ENCODE data around the gene GPR50. TPM values are rescaled to one million over a fixed set of nuclear protein-coding genes. Genes with fewer than 3 reads are reported as not detected.

Gene GPR50
- polyA plus RNA-seq, 4 donors = not detected

- H3K4me3 ChIP-seq (ENCODE audit: low read depth in 1 of 3, low read length in 3 of 3) = no peak overlapping the region
- FAIRE-seq (no peak), DNase-seq (no peak)
- H3K27ac ChIP-seq (ENCODE audit: low read depth in 1 of 3, low read length in 2 of 3) = no peak overlapping the region
- no peaks in the 10 kb centered on the region for H3K36me3 ChIP-seq (ENCODE audit: control insufficient read depth in 3 of 3, insufficient read depth in 2 of 3, low read depth in 1 of 3, low read length in 3 of 3)
- H3K9me3 ChIP-seq (ENCODE audit: control insufficient read depth in 2 of 2, insufficient read depth in 1 of 2, low read depth in 1 of 2, low read length in 1 of 2) = no peaks in the 10 kb centered on the region
- H3K4me1 ChIP-seq (ENCODE audit: control insufficient read depth in 3 of 3, insufficient read depth in 2 of 3, low read depth in 1 of 3, low read length in 2 of 3) = no peaks in the 10 kb centered on the region
- 71 to 80% (median 73%) methylated on average over 1 of the region's 1 CpG for WGBS, 3 donors
- H3K27me3 ChIP-seq (ENCODE audit: control insufficient read depth in 3 of 3, insufficient read depth in 3 of 3, low read length in 3 of 3) = peaks cover 0 to 8% (median 2%) of the 10 kb centered on the region in 3 donors
These were observed 6.6 kb upstream of the GPR50 start for GRCh38 chrX:151169783-151170182.

GRCh38 chrX:151174581-151175282 is 1.7 kb upstream of the GPR50 start:
- FAIRE-seq (no peak), DNase-seq (no peak)
- H3K9me3 ChIP-seq (ENCODE audit: control insufficient read depth in 2 of 2, insufficient read depth in 1 of 2, low read depth in 1 of 2, low read length in 1 of 2) = peaks cover 0 to 3% of the 10 kb centered on the region in 2 donors
- H3K36me3 ChIP-seq (ENCODE audit: control insufficient read depth in 3 of 3, insufficient read depth in 2 of 3, low read depth in 1 of 3, low read length in 3 of 3) = no peaks in the 10 kb centered on the region
- H3K4me3 ChIP-seq (ENCODE audit: low read depth in 1 of 3, low read length in 3 of 3) = no peak overlapping the region
- H3K27me3 ChIP-seq (ENCODE audit: control insufficient read depth in 3 of 3, insufficient read depth in 3 of 3, low read length in 3 of 3) = peaks cover 2 to 38% (median 13%) of the 10 kb centered on the region in 3 donors
- 4 to 45% (median 19%) methylated on average over 37 of the region's 37 CpGs for WGBS, 3 donors
- H3K4me1 ChIP-seq (ENCODE audit: control insufficient read depth in 3 of 3, insufficient read depth in 2 of 3, low read depth in 1 of 3, low read length in 2 of 3) = no peaks in the 10 kb centered on the region
- H3K27ac ChIP-seq (ENCODE audit: low read depth in 1 of 3, low read length in 2 of 3) = no peak overlapping the region

- no peak for FAIRE-seq
These were observed 911 bp upstream of the GPR50 start for GRCh38 chrX:151175283-151176062.

DNA sequence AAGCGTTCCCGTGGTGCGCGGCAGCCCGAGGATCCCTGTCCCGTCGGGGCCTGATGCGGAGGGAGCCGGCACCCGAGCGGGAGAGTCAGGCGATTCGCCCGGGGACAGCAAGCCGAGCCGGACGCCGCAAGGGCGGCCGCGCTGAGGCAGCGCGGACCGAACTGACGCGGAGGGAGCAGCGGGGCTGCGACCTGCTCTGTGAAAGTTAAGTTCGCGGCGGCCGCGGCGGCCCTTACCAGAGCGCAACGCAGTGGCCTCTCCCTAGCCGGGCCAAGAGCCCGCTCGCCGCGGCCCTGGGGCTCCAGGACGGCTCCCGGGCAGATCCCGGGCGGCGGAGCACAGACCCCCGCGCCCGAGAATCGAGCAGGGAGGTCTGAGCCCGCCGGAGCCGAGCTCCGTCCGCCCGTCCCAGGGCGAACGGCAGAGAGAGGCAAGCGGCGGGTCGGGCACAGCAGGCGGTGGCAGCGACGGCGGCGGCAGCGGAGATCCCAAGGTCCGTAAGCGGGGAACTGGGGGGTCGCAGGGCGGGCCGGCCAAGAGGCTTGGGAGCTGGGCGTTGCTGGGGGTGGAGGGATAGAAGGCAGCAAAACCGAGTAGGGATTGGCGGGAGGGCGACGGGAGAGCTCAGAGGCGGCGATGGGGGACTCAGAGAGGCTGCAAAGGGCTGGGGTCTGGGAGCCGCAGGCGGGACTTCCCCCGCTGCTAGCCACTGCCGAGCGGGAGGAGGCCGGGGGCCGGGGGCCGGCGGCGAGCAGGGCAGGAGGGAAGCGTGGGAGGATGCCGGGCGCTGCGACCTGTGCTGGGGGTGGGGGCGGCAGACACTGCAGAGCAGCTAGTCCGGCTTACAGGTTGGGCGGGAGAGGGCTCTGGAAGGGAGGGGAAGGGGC is 1.0 kb downstream of the GPR50 start:
- no peaks in the 10 kb centered on the region for H3K4me1 ChIP-seq (ENCODE audit: control insufficient read depth in 3 of 3, insufficient read depth in 2 of 3, low read depth in 1 of 3, low read length in 2 of 3)
- 2 to 46% (median 23%) methylated on average over 55 to 96 of the region's 96 CpGs for WGBS, 3 donors
- H3K4me3 ChIP-seq (ENCODE audit: low read depth in 1 of 3, low read length in 3 of 3) = no peak overlapping the region
- no peaks in the 10 kb centered on the region for H3K36me3 ChIP-seq (ENCODE audit: control insufficient read depth in 3 of 3, insufficient read depth in 2 of 3, low read depth in 1 of 3, low read length in 3 of 3)
- DNase-seq = peak in 1 of 2 donors; percentile 2
- peaks cover 2 to 45% (median 19%) of the 10 kb centered on the region in 3 donors for H3K27me3 ChIP-seq (ENCODE audit: control insufficient read depth in 3 of 3, insufficient read depth in 3 of 3, low read length in 3 of 3)
- H3K27ac ChIP-seq (ENCODE audit: low read depth in 1 of 3, low read length in 2 of 3) = no peak overlapping the region
- H3K9me3 ChIP-seq (ENCODE audit: control insufficient read depth in 2 of 2, insufficient read depth in 1 of 2, low read depth in 1 of 2, low read length in 1 of 2) = peaks cover 0 to 3% of the 10 kb centered on the region in 2 donors
- FAIRE-seq = no peak

More at GRCh38 chrX:151175283-151176062, 911 bp upstream of the GPR50 start:
- H3K9me3 ChIP-seq (ENCODE audit: control insufficient read depth in 2 of 2, insufficient read depth in 1 of 2, low read depth in 1 of 2, low read length in 1 of 2) = peaks cover 0 to 3% of the 10 kb centered on the region in 2 donors
- H3K27ac ChIP-seq (ENCODE audit: low read depth in 1 of 3, low read length in 2 of 3) = no peak overlapping the region
- no peak overlapping the region for H3K4me3 ChIP-seq (ENCODE audit: low read depth in 1 of 3, low read length in 3 of 3)
- peaks cover 2 to 43% (median 13%) of the 10 kb centered on the region in 3 donors for H3K27me3 ChIP-seq (ENCODE audit: control insufficient read depth in 3 of 3, insufficient read depth in 3 of 3, low read length in 3 of 3)
- H3K36me3 ChIP-seq (ENCODE audit: control insufficient read depth in 3 of 3, insufficient read depth in 2 of 3, low read depth in 1 of 3, low read length in 3 of 3) = no peaks in the 10 kb centered on the region
- no peak for DNase-seq
- 6 to 41% (median 18%) methylated on average over 46 to 54 of the region's 54 CpGs for WGBS, 3 donors
- H3K4me1 ChIP-seq (ENCODE audit: control insufficient read depth in 3 of 3, insufficient read depth in 2 of 3, low read depth in 1 of 3, low read length in 2 of 3) = no peaks in the 10 kb centered on the region

DNA sequence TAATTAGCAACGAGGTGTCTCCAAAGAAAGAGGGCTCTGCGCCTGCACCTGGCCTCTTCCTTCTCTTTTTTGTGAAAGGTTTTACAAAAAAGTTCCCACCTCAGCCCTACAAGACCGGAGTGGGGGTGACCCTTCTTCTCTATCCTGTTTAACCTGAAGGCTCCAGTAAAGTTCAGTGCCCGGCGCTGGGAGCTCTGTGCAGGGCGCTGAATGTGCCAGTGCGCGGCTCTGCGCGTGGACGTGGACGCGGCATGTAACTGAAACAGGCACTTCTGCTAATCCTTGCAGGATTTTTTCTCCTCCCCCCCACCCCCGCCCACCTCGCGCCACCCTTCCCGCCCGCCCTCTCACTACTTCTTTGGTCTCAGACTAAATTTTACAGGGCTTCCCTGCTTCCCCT is 2.4 kb downstream of the GPR50 start:
- 5 to 28% (median 10%) methylated on average over 18 of the region's 18 CpGs for WGBS, 3 donors
- DNase-seq = no peak
- Histone ChIP-seq H3K36me3 (ENCODE audit: control insufficient read depth in 3 of 3, insufficient read depth in 2 of 3, low read depth in 1 of 3, low read length in 3 of 3) (no peaks in the 10 kb centered on the region), H3K4me3 (ENCODE audit: low read depth in 1 of 3, low read length in 3 of 3) (no peak overlapping the region), H3K27me3 (ENCODE audit: control insufficient read depth in 3 of 3, insufficient read depth in 3 of 3, low read length in 3 of 3) (peaks cover 2 to 54% (median 25%) of the 10 kb centered on the region in 3 donors), H3K27ac (ENCODE audit: low read depth in 1 of 3, low read length in 2 of 3) (no peak overlapping the region), H3K4me1 (ENCODE audit: control insufficient read depth in 3 of 3, insufficient read depth in 2 of 3, low read depth in 1 of 3, low read length in 2 of 3) (no peaks in the 10 kb centered on the region), H3K9me3 (ENCODE audit: control insufficient read depth in 2 of 2, insufficient read depth in 1 of 2, low read depth in 1 of 2, low read length in 1 of 2) (peaks cover 0 to 3% of the 10 kb centered on the region in 2 donors)
- FAIRE-seq = no peak

DNA sequence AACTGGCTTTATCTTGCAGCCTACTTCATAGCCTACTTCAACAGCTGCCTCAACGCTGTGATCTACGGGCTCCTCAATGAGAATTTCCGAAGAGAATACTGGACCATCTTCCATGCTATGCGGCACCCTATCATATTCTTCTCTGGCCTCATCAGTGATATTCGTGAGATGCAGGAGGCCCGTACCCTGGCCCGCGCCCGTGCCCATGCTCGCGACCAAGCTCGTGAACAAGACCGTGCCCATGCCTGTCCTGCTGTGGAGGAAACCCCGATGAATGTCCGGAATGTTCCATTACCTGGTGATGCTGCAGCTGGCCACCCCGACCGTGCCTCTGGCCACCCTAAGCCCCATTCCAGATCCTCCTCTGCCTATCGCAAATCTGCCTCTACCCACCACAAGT is 4.0 kb downstream of the GPR50 start:
- H3K4me3 ChIP-seq (ENCODE audit: low read depth in 1 of 3, low read length in 3 of 3) = no peak overlapping the region
- H3K9me3 ChIP-seq (ENCODE audit: control insufficient read depth in 2 of 2, insufficient read depth in 1 of 2, low read depth in 1 of 2, low read length in 1 of 2) = peaks cover 0 to 3% of the 10 kb centered on the region in 2 donors
- H3K36me3 ChIP-seq (ENCODE audit: control insufficient read depth in 3 of 3, insufficient read depth in 2 of 3, low read depth in 1 of 3, low read length in 3 of 3) = no peaks in the 10 kb centered on the region
- no peak overlapping the region for H3K27ac ChIP-seq (ENCODE audit: low read depth in 1 of 3, low read length in 2 of 3)
- H3K4me1 ChIP-seq (ENCODE audit: control insufficient read depth in 3 of 3, insufficient read depth in 2 of 3, low read depth in 1 of 3, low read length in 2 of 3) = no peaks in the 10 kb centered on the region
- FAIRE-seq (no peak), DNase-seq (no peak)
- 94 to 96% (median 95%) methylated on average over 18 of the region's 18 CpGs for WGBS, 3 donors
- H3K27me3 ChIP-seq (ENCODE audit: control insufficient read depth in 3 of 3, insufficient read depth in 3 of 3, low read length in 3 of 3) = peaks cover 2 to 40% (median 21%) of the 10 kb centered on the region in 3 donors

- FAIRE-seq (no peak), DNase-seq (no peak)
- Histone ChIP-seq H3K27me3 (ENCODE audit: control insufficient read depth in 3 of 3, insufficient read depth in 3 of 3, low read length in 3 of 3) (peaks cover 2 to 33% (median 16%) of the 10 kb centered on the region in 3 donors), H3K4me1 (ENCODE audit: control insufficient read depth in 3 of 3, insufficient read depth in 2 of 3, low read depth in 1 of 3, low read length in 2 of 3) (no peaks in the 10 kb centered on the region), H3K36me3 (ENCODE audit: control insufficient read depth in 3 of 3, insufficient read depth in 2 of 3, low read depth in 1 of 3, low read length in 3 of 3) (no peaks in the 10 kb centered on the region), H3K4me3 (ENCODE audit: low read depth in 1 of 3, low read length in 3 of 3) (no peak overlapping the region), H3K9me3 (ENCODE audit: control insufficient read depth in 2 of 2, insufficient read depth in 1 of 2, low read depth in 1 of 2, low read length in 1 of 2) (peaks cover 0 to under 1% of the 10 kb centered on the region in 2 donors), H3K27ac (ENCODE audit: low read depth in 1 of 3, low read length in 2 of 3) (no peak overlapping the region)
- WGBS, 3 donors = 66 to 80% (median 72%) methylated on average over 7 of the region's 7 CpGs
These were observed 4.7 kb downstream of the GPR50 start for GRCh38 chrX:151181088-151181487.

DNA sequence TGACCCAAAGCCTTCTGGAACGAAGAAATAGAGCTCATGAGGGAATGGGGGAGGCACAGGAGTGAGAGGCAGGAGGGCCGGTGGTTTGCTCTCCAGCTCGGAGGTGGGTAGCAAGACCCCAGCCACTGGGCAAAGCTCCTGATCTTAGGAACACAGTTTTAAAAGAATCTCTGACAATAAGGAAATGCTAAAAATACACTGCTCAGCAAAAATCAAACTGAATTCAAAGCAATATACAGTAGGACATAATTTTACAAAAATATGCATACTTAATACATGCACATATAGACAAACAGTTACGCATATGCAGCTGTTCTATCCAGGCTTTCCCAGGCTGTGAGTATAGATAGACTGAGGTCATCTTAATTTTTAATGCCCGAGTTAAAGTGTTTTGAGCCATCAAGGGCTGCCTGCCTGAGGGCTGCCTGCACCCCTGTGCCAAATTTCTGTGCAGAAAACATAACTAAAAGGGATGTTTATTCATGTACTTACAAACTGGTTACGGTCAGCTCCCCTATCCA is 6.9 kb downstream of the GPR50 start:
- no peak overlapping the region for H3K27ac ChIP-seq (ENCODE audit: low read depth in 1 of 3, low read length in 2 of 3)
- no peak for FAIRE-seq
- no peaks in the 10 kb centered on the region for H3K36me3 ChIP-seq (ENCODE audit: control insufficient read depth in 3 of 3, insufficient read depth in 2 of 3, low read depth in 1 of 3, low read length in 3 of 3)
- no peak for DNase-seq
- H3K27me3 ChIP-seq (ENCODE audit: control insufficient read depth in 3 of 3, insufficient read depth in 3 of 3, low read length in 3 of 3) = peaks cover 0 to 22% (median 12%) of the 10 kb centered on the region in 3 donors
- no peaks in the 10 kb centered on the region for H3K9me3 ChIP-seq (ENCODE audit: control insufficient read depth in 2 of 2, insufficient read depth in 1 of 2, low read depth in 1 of 2, low read length in 1 of 2)
- 43 to 52% (median 47%) methylated on average over 6 of the region's 6 CpGs for WGBS, 3 donors
- no peaks in the 10 kb centered on the region for H3K4me1 ChIP-seq (ENCODE audit: control insufficient read depth in 3 of 3, insufficient read depth in 2 of 3, low read depth in 1 of 3, low read length in 2 of 3)
- no peak overlapping the region for H3K4me3 ChIP-seq (ENCODE audit: low read depth in 1 of 3, low read length in 3 of 3)

All from small intestine (tissue), 7 donors.